ENCODE results near the gene TRIO. TPM values are rescaled to one million over a fixed set of nuclear protein-coding genes. Genes with fewer than 3 reads are reported as not detected.
A peak's percentile ranks its signal among the peaks of the same experiment; 100 is the strongest.

TRIO gene
- polyA plus RNA-seq, 3 donors, result 1.7 to 45.8 (median 2.1) TPM

DNA sequence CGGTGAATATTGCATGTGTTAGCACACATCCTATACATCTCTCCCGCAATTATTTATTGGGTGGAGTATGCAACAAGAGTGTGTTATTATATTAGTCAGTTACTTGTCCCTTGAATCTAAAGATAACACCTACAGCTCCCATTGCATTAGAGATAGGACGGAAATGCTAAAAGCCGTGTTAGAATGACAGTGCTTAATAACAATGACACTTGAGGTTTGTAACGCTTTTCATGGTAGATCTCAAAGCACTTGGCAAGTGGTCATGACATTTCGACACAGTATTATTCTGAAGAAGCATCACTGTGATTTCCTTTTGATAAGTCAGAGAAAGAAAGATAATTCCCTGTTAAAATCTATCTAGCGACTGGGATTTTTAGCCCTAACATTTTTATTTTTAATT, 33.4 kb upstream of the TRIO start:
- H3K9me3 Mint-ChIP-seq, result no peaks in the 10 kb centered on the region
- H3K4me1 Mint-ChIP-seq, result peaks cover 25% of the 10 kb centered on the region
- H3K4me3 Mint-ChIP-seq, result no peak overlapping the region
- intact Hi-C loops (cut with micrococcal nuclease), result loop anchor here in 1 of 2 donors (5.0 kb wide), 1 partner anchor 163 kb away; no protein-coding TSS in a partner anchor
- H3K36me3 Mint-ChIP-seq, result no peaks in the 10 kb centered on the region
- Histone ChIP-seq H3K79me2 (ENCODE audit: insufficient read depth, low read length) (no peaks in the 10 kb centered on the region), H3K4me2 (replicated peaks; ENCODE audit: extremely low read depth, low read length, poor library complexity, severe bottlenecking) (no peak overlapping the region), H3K36me3 (replicated peaks in 1 of 2; ENCODE audit: control insufficient read depth in 1 of 2, insufficient read depth in 2 of 2, low read length in 2 of 2) (no peaks in the 10 kb centered on the region), H2AFZ (ENCODE audit: insufficient read depth, low read depth, low read length, poor library complexity, severe bottlenecking) (peak overlapping the region; percentile 44), H3K27ac (ENCODE audit: low read depth in 1 of 2, low read length in 2 of 2) (no peak overlapping the region), H3K4me3 (replicated peaks in 1 of 3; ENCODE audit: low read depth in 2 of 3, low read length in 3 of 3) (no peak overlapping the region), H3K27me3 (ENCODE audit: control insufficient read depth in 2 of 2, insufficient read depth in 2 of 2, low read length in 2 of 2) (no peaks in the 10 kb centered on the region), H3K4me1 (ENCODE audit: control insufficient read depth in 1 of 2, insufficient read depth in 2 of 2, low read length in 2 of 2) (peaks cover 15 to 25% of the 10 kb centered on the region in 2 donors), H4K20me1 (ENCODE audit: insufficient read depth, low read length) (no peaks in the 10 kb centered on the region), H3K9ac (ENCODE audit: insufficient read depth, low read length, poor library complexity, severe bottlenecking) (no peak overlapping the region), H3K9me3 (replicated peaks in 1 of 2; ENCODE audit: control insufficient read depth in 1 of 2, insufficient read depth in 1 of 2, low read length in 2 of 2) (no peaks in the 10 kb centered on the region)
- DNase-seq, result no peak
- WGBS (ENCODE audit: insufficient coverage), result 71% methylated on average over 3 of the region's 7 CpGs
- no peak overlapping the region for H3K27ac Mint-ChIP-seq
- peaks cover 0 to 11% (median 7%) of the 10 kb centered on the region in 3 donors for H3K27me3 Mint-ChIP-seq (ENCODE audit: low read depth in 3 of 3)
- no peak for TF ChIP-seq CTCF (IDR thresholded peaks at IDR 0.05)

GRCh38 chr5:14110196-14110595, 32.9 kb upstream of the TRIO start:
- no peaks in the 10 kb centered on the region for H3K36me3 ChIP-seq (replicated peaks in 1 of 2; ENCODE audit: control insufficient read depth in 1 of 2, insufficient read depth in 2 of 2, low read length in 2 of 2)
- H4K20me1 ChIP-seq (ENCODE audit: insufficient read depth, low read length), result no peaks in the 10 kb centered on the region
- H3K27ac ChIP-seq (ENCODE audit: low read depth in 1 of 2, low read length in 2 of 2), result no peak overlapping the region
- H3K9me3 ChIP-seq (replicated peaks in 1 of 2; ENCODE audit: control insufficient read depth in 1 of 2, insufficient read depth in 1 of 2, low read length in 2 of 2), result no peaks in the 10 kb centered on the region
- H3K9ac ChIP-seq (ENCODE audit: insufficient read depth, low read length, poor library complexity, severe bottlenecking), result no peak overlapping the region
- intact Hi-C loops (cut with micrococcal nuclease), result no loop called here
- H3K4me2 ChIP-seq (replicated peaks; ENCODE audit: extremely low read depth, low read length, poor library complexity, severe bottlenecking), result no peak overlapping the region
- no peaks in the 10 kb centered on the region for H3K27me3 ChIP-seq (ENCODE audit: control insufficient read depth in 2 of 2, insufficient read depth in 2 of 2, low read length in 2 of 2)
- no peaks in the 10 kb centered on the region for H3K79me2 ChIP-seq (ENCODE audit: insufficient read depth, low read length)
- TF ChIP-seq CTCF (IDR thresholded peaks at IDR 0.05), result no peak
- H3K4me1 ChIP-seq (ENCODE audit: control insufficient read depth in 1 of 2, insufficient read depth in 2 of 2, low read length in 2 of 2), result peaks cover 15 to 25% of the 10 kb centered on the region in 2 donors
- Mint-ChIP-seq H3K4me3 (no peak overlapping the region), H3K4me1 (peaks cover 25% of the 10 kb centered on the region), H3K36me3 (no peaks in the 10 kb centered on the region), H3K9me3 (no peaks in the 10 kb centered on the region), H3K27me3 (ENCODE audit: low read depth in 3 of 3) (peaks cover 0 to 12% (median 7%) of the 10 kb centered on the region in 3 donors), H3K27ac (no peak overlapping the region)
- no peak overlapping the region for H3K4me3 ChIP-seq (replicated peaks in 1 of 3; ENCODE audit: low read depth in 2 of 3, low read length in 3 of 3)
- WGBS (ENCODE audit: insufficient coverage), result no CpG with 5 or more reads among the region's 4 CpGs
- H2AFZ ChIP-seq (ENCODE audit: insufficient read depth, low read depth, low read length, poor library complexity, severe bottlenecking), result no peak overlapping the region
- DNase-seq, result no peak

Measured in CD14-positive monocyte (primary cell).